Spleen (tissue), 7 donors: Measurements from ENCODE around the gene DLEC1.

Experiments
- CTCF ChIP-seq, 11 experiments: fragments of 200-600 bp in 7 of 11; fragments of 450-650 bp in 4 of 11; sonication (generic) in 4 of 11; IDR thresholded peaks in 8 of 11; conservative IDR thresholded peaks in 3 of 11; 1 replicate in 7 of 11; 2 replicates in 4 of 11; pipeline versions ENCODE4 v1.4.0 to v1.8.0; 2016 to 2021; ENCODE audit warnings: antibody characterized with exemption in 11 of 11, inconsistent platforms in 4 of 11, mild to moderate bottlenecking in 1 of 11
- POLR2A ChIP-seq, 3 donors: fragments of 450-650 bp; IDR thresholded peaks; one replicate each; pipeline ENCODE4 v1.5.1; 2017; ENCODE audit warnings: antibody characterized with exemption in 3 of 3, mild to moderate bottlenecking in 1 of 3
- donor health status: DM: no; HTN: no; CAD: no; lungs with moderate emphysema.
- donor health status: DM: no; HTN: no; CAD: no.
- donor health status: DM: no; HTN: no; CAD: no.

- TF ChIP-seq CTCF (IDR thresholded peaks at IDR 0.05 in 8 of 11, conservative IDR thresholded peaks at IDR 0.05 in 3 of 11) = no peak
- TF ChIP-seq POLR2A (IDR thresholded peaks at IDR 0.05) = no peak
Measured at GRCh38 chr3:38116471-38117162, 77.6 kb downstream of the DLEC1 start.
